ENCODE data around the gene TMEM59L.

The TMEM59L gene

GRCh38 chr19:18650468-18651041 lies 37.9 kb downstream of the TMEM59L start:
- no peak overlapping the region for H3K27ac ChIP-seq (ENCODE audit: extremely low read depth, low read depth, low read length)
- CTCF ChIA-PET, result no interaction called here

GRCh38 chr19:18651300-18651699 lies 38.6 kb downstream of the TMEM59L start:
- no peaks in the 10 kb centered on the region for H3K4me1 ChIP-seq (ENCODE audit: control insufficient read depth, insufficient read depth, low read length)
- POLR2A ChIA-PET, result interaction anchor here (1.1 kb wide), 1 partner anchor 23 kb away, joined by 3 read pairs; no protein-coding TSS in a partner anchor
- TF ChIP-seq ZNF155 (tag by site-specific recombination; IDR thresholded peaks at IDR 0.05) (no peak), ZNF239 (tag by site-specific recombination; IDR thresholded peaks at IDR 0.05) (no peak), ATF2 (tag by site-specific recombination; IDR thresholded peaks at IDR 0.05; ENCODE audit: low read depth) (no peak), ZNF2 (tag by site-specific recombination; IDR thresholded peaks at IDR 0.05) (no peak), ZNF37A (tag by site-specific recombination; IDR thresholded peaks at IDR 0.05) (no peak), ZNF621 (tag by site-specific recombination; IDR thresholded peaks at IDR 0.05) (no peak), ZNF140 (tag by site-specific recombination; IDR thresholded peaks at IDR 0.05) (no peak), ZNF341 (tag by site-specific recombination; IDR thresholded peaks at IDR 0.05; ENCODE audit: low read depth) (no peak), ZSCAN18 (tag by site-specific recombination; IDR thresholded peaks at IDR 0.05) (no peak), ZNF791 (tag by site-specific recombination; IDR thresholded peaks at IDR 0.05) (no peak), KLF8 (tag by site-specific recombination; IDR thresholded peaks at IDR 0.05) (no peak), KLF7 (tag by site-specific recombination; IDR thresholded peaks at IDR 0.05; ENCODE audit: borderline replicate concordance) (no peak), ZNF701 (tag by site-specific recombination; IDR thresholded peaks at IDR 0.05) (no peak), MEIS1 (CRISPR knock-in tag; IDR thresholded peaks at IDR 0.05; ENCODE audit: borderline replicate concordance) (no peak), ZNF157 (tag by site-specific recombination; IDR thresholded peaks at IDR 0.05) (no peak), REPIN1 (tag by site-specific recombination; IDR thresholded peaks at IDR 0.05; ENCODE audit: low read depth) (no peak), ZNF510 (tag by site-specific recombination; IDR thresholded peaks at IDR 0.05; ENCODE audit: insufficient replicate concordance) (no peak), ZNF121 (tag by site-specific recombination; IDR thresholded peaks at IDR 0.05) (no peak)
- CTCF ChIA-PET, result no interaction called here
- no peak overlapping the region for H3K27ac ChIP-seq (ENCODE audit: extremely low read depth, low read depth, low read length)
- H3K4me3 ChIP-seq (ENCODE audit: low read depth, low read length), result no peak overlapping the region
- no peaks in the 10 kb centered on the region for H3K9me3 ChIP-seq (ENCODE audit: control insufficient read depth, insufficient read depth, low read depth, low read length)
- no peaks in the 10 kb centered on the region for H3K36me3 ChIP-seq (ENCODE audit: control insufficient read depth in 2 of 2, insufficient read depth in 1 of 2, low read length in 2 of 2)

More at GRCh38 chr19:18650468-18651041, 37.9 kb downstream of the TMEM59L start:
- POLR2A ChIA-PET, result no interaction called here
- Histone ChIP-seq H3K4me3 (ENCODE audit: low read depth, low read length) (no peak overlapping the region), H3K9me3 (ENCODE audit: control insufficient read depth, insufficient read depth, low read depth, low read length) (no peaks in the 10 kb centered on the region), H3K4me1 (ENCODE audit: control insufficient read depth, insufficient read depth, low read length) (no peaks in the 10 kb centered on the region), H3K36me3 (ENCODE audit: control insufficient read depth in 2 of 2, insufficient read depth in 1 of 2, low read length in 2 of 2) (no peaks in the 10 kb centered on the region)
- TF ChIP-seq YY1 (tag by site-specific recombination; IDR thresholded peaks at IDR 0.05), result no peak
- TF ChIP-seq ZNF335 (tag by site-specific recombination; conservative IDR thresholded peaks at IDR 0.05), result no peak
- TF ChIP-seq ZSCAN30 (tag by site-specific recombination; IDR thresholded peaks at IDR 0.05), result no peak
- no peak for TF ChIP-seq ZNF423 (tag by site-specific recombination; IDR thresholded peaks at IDR 0.05)
